GM19468 (cell line): ENCODE measurements around the gene CD2AP.
A peak's percentile ranks its signal among the peaks of the same experiment; 100 is the strongest.
"Not testable (repeated sequence)": the region's sequence is repeated elsewhere in the genome, so short reads cannot be mapped to it uniquely, and the experiment has no call there.

Source experiments
- ATAC-seq: cut with Tn5 transposase; IDR thresholded peaks from one replicate; pipeline ENCODE4 v1.9.1; 2021; ENCODE audit warnings: mild to moderate bottlenecking, moderate library complexity, moderate number of reproducible peaks; ENCODE audit not compliant: unreplicated experiment; ENCODE audit errors: extremely low read depth

Gene CD2AP

DNA sequence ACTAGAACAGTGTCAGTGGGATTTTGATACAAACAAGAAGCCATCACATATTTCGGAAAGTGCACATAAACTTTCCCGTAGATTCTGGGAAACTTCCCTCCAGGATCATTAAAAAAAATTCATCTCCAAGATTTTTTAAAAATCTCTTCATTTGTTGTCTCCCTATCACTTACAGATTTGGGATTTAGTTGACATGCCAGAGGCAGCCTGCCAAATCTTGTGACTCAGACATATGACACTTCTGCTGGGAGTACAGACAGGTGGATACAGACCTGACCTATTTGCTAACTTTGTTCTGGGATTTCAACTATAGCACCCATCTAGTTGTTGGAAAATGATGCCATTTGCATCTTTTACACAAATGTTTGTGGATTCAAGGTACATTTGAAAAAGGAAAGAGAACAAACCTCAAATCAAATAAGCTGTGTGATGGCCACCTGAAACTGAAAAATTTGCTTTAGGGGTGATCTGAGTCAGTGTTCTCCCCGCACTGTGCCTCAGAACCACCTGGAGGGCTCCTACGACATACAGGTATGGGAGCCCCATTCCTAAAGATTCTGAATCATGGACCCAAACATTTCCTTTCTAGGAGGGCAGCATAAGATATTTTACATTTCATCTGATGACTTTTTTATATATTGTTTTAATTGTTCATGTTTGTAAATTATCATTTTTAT, 21.9 kb upstream of the CD2AP start:
- ATAC-seq, result peak; percentile 75

DNA sequence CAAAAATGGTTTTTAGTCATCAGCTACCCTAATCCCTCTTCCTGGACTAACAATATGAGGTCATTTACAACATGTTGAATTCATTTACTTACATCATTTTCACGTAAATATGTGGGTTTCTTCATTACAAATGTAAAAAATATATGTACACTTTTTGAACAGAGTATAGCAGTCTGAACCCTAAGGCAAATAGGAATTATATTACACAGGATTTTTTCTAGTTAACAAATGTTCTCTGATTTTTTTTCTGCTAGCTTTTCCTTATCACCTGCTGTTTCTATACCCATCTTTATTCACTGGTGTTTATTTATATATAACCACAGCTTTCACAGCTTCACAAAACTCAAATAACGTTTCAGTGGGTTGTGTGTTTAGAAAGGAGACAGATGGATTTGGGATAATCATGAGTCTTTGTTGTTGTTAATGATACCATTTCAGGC, 21.0 kb upstream of the CD2AP start:
- no peak for ATAC-seq

DNA sequence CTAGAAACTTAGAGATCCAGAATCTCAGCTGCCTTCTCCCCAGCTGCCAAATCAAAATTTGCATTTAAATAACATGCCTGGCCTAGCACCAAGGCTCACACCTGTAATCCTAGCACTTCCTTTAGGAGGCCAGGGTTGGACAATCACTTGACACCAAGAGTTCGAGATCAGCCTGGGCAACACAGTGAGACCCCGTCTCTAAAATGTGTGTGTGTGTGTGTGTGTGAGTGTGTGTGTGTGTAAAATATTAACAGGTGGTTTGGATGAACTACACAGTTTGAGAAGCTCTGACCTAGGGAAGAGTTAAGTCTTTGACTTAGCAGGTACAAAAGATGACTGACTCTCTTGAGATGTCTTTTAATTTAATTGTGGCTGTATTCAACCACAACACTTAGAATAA, 20.2 kb upstream of the CD2AP start:
- ATAC-seq, result no peak

DNA sequence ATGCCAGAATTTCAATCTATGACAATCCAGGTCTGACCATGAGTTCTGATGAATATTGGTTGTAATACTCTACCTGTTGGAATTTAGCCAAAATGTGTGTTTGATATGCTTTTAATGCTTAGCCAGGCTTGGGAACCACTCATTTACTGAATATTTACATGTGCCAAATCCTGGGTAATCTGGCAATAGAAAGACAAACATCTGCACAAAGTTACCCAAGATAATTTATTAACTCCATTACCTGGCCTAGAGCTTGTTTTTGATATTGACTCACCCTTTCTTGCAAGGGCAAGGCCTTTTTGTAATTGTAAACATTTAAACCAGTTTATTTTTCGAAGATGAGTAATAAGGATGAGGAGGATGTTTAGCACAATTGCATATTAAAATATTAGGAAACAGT, 13.5 kb upstream of the CD2AP start:
- ATAC-seq, result no peak

DNA sequence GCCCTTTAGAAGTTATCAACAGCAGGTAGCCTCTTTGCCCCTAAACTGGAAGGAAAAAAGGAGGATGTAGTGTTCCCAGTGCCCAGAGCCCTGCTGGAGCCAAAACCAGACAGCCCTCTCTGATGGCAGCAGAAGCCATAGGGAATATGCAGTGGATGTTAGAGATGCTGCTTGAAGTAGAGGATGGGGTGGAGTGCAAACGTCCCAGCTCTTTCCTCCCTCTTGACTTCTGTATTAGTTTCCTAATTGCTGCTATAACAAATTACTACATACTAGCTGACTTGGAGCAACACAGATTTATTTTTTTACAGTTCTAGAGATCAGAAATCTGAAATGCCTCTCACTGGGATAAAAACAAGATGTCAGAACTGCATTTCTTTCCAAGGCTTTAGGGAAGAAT, 12.5 kb upstream of the CD2AP start:
- ATAC-seq, result no peak

DNA sequence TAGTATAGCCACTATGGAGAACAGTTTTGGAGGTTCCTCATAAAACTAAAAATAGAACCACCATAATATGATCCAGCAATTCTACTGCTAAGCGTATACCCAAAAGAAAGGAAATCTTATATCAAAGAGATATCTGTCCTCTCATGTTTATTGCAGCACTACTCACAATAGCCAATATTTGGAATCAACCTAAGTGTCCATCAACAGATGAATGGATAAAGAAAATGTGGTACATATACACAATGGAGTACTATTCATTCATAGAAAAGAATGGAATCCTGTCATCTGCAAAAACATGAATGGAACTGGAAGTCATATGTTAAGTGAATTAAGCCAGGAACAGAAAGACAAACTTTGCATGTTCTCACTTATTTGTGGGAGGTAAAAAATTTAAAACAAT, 5.7 kb upstream of the CD2AP start:
- no peak for ATAC-seq

DNA sequence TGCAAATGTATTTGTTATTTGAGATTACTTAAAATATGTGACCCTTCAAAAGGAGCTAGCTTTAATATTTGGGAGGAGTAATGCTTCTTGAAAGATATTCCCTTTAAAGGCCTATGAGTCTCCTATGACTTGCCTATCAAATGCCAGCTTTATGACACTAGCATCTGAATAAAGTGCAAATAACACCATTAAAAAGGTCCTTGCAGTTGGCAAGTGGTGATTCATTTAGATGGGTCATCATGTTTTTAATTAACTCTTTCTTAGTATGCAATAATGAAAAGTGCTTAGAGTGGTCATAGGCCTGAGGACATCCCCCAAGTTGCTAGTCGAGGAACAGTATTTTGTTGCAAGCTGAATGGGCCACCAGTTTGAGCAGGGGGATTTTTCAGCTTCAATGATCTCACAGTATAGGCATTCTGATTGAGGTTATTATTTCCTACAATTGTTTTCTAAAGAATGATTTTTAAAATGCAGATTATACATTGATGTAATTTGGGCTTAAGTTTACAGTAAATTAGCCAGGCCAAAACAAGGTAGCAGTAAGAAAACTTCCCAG, 3.7 kb upstream of the CD2AP start:
- no peak for ATAC-seq

DNA sequence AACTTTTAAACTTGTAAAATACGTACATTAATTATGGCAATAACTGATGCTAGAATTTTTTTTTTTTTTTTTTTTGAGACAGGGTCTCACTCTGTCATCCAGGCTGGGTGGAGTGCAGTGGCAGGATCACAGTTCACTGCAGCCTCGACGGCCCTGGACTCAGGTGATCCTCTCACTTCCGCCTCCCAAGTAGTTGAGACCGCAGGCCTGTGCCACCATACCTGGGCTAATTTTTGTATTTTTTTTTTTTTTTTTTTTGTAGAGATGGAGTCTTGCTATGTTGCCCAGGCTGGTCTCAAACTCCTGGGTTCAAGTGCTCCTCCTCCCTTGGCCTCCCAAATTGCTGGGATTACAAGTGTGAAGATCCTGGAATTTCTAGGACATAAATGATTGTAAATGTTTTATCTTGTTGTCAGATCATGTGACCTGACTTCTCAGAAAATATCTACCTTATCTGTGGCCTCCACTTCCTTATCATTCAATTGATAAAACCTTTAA, 2.2 kb upstream of the CD2AP start:
- no peak for ATAC-seq

DNA sequence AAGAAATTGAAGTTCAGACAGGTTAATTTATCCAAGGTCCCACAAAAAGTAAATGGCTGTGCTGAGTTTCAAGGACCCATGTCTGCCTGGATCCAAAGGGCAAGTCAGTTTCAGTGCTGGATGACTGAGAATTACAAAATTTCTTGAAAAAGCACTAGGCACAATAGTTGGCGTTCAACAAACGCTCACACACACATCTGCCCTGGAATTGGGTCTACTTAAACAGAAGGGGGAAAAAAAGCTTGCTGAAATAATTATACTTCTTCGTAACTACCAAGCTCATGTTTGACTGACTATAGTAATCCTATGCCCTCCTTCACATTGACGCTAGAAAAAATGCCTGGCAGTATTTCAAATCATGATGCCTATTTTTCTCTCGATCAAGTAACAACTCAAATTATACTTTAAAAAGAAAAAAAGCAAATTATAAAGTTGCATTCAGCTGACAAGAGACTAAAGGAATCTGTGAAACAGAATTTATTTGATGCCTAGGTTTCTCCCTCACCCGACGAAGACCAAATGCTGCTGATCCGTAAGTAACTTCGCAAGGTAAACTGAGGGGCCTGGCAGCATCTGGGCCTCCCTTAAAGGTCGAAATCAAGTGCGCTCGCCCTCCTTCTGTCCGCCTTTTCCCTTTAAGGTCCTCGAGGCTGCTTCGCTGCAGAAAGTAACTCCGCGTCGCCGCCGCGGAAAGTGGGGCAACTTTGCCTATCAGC, 650 bp upstream of the CD2AP start:
- no peak for ATAC-seq

DNA sequence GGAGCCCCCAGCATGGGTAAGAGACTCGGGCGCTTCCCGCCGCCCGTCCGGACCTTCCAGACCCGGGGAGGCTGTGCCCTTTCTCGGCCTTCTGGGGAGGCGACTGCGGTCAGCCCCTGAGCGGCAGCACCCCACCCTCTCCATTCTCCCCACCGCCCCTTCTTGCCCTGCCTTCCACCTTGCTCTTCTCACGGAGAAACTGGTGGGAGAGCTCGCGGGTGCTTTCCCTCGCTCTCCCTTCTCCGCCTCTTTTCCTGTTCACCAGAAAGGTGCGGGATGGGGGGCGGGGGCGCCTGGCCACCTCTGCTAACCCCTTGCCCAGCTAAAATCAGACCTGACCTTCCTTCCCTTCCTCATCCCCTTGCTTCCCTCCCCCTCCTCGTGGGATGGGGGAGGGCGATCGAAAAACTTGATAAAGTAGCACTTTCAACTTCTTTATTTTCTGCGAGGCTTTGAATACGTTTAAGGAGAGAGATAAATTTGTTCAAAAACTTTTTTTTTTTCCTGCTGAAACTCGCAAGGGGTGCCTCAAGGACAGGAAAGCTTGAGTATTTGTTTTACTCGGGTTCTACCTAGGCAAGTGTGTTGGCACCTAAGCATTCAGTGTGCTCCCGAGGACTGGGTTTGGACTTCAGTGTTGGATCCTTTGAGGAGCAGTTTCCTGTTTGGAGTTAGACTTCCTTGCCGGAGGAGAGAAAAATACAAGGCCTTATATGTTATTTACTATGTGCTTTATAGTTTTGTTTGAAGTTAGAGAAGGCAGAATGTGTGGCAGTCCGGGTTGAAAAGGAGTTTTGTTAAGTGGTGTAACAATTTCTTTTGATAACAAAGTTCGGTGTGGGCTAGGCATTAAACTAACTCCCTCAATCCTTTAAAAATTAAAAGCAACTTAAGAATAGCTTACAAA, 897 bp downstream of the CD2AP start:
- ATAC-seq, result no peak

DNA sequence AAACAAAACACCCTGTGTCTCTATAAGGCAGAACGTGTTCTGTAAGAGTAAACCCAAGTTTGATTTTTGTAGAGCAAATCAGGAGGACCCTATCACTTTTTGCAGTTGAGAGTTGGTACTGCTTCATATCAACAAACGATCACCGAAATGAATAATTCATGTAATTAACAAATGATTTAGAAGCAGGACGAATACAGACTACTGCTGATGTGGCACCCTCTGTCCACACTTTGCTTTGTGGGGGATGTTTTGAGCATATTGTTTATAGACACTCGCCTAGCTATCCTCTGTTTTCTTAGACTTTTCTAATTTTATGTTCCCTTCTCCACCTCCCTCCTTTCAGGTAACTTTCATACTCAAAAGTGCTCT, 1.5 kb downstream of the CD2AP start:
- ATAC-seq, result no peak

DNA sequence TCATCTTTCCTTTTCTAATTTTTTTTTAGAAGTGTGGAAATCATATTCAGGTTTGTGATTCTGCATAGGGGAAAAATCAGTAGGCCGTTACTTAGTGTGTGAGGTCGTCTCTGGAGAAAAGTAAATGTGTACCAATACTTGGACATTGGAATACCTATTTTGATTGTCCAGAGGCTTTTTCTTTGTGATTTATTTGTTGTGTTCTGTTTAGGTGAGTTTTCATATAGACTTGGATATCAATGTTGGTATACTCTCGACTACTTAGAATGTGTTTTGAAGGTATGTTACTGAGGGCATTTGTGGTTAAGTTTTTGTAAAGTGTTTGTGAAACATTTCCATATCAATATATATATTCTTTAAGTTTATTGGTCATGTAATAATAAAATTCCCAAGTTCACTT, 2.3 kb downstream of the CD2AP start:
- ATAC-seq, result no peak

DNA sequence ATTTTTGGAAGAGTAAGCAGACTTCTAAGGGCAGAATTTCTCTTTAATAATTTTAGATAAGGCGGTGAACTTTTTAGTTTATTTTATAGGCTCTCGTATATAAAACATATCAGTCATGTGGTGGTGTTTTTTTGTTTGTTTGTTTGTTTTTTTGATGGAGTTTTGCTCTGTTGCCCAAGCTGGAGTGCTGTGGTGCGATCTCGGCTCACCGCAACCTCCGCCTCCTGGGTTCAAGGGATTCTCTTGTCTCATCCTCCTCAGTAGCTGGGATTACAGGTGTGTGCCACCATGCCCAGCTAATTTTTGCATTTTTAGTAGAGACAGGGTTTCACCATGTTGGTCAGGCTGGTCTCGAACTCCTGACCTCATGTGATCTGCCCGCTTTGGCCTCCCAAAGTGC, 3.6 kb downstream of the CD2AP start:
- ATAC-seq, result not testable (repeated sequence)

DNA sequence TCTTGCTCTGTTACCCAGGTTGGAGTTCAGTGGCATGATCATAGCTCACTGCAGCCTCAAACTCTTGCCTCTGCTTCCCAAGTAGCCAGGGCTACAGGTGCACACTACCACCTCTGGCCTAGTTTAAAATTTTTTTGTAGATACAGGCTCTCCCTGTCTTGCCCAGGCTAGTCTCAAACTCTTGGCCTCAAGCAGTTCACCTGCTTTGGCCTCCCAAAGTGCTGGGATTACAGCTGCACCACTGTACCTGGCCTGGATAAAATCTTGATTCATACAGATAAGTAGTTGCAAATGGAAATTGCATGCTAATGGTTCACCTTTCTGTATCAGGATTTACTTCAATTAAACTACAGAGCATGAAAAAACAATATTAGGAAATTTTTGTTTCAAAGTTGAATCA, 4.2 kb downstream of the CD2AP start:
- ATAC-seq, result no peak

DNA sequence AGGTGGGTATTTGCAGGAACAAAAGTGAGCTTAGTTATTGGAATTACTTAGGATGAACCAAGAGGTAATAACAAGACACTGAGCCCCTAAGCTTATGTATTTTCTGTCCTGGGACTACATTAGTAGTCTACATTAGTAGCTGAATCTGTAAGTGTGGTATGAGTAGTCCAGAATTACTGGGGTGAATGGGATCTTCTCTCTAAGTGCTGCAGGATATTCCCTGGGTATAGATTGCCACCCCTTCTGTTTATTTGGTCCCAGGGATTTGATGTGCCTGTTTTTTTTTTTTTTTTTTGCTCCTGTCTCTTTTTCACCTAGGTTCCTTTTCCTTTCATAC, 5.9 kb downstream of the CD2AP start:
- ATAC-seq, result no peak

DNA sequence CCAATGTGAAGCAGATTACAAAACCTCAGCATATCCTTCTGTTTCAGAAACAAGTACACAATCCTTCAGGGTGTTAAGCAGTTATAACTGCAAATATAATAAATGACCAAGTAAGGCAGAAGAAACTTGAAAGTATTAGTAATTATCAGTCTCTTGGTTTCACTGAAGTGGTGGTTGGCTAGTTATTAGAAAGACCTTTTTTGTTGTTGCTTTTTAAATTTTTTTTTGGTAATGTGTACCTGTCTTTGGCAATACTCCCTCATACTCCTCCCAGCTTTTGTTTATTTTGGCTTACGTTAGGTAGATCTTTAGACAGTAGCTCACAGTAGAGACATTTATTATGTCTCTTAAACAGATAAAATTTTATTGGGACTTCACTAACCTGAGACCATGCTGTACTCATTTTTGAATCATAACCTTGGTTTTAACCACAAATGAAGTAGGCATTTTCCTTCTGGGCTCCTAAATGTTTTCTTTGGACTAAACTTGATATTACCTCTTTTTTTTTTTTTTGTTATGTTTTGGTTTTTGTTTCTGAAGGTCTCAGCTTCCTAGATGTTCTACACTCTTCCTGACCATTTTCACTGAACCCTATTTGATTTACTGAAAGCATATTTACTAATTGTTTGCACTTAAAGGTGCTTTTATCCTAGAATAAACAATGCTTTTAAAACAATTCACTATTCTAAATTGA, 6.4 kb downstream of the CD2AP start:
- peak; percentile 8 for ATAC-seq

DNA sequence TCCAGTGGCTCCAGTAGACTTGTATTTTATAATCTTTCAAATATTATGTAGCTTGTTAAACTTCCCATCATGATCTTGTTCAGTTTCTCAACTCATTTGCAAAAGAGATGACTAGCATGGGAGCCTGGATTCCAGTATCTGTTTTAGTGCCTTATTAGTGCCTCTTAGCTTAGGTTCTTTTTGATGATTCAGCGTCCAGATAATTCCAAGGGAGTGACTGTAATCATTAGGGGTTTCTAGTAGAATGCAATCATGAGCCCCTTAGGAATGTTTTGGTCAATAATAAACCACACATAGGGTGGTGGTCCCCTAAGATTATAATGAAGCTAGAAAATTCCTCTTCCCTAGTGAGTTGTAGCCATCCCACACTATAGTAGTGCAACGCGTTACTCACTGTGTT, 7.0 kb downstream of the CD2AP start:
- no peak for ATAC-seq

DNA sequence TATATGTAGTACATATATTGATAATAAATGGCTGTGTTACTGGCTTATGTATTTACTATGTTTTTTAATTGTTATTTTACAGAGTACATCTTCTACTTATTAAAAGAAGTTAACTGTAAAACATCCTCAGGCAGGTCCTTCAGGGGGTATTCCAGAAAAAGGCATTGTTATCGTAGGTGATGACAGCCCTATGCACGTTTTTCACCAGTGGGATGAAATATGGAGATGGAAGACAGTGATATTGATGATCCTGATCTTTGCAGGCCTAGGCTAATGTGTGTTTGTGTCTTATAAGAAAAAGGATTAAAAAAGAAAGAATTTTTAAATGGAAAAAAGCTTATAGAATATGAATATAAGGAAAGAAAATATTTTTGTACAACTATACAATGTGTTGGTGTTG, 7.5 kb downstream of the CD2AP start:
- ATAC-seq, result no peak

DNA sequence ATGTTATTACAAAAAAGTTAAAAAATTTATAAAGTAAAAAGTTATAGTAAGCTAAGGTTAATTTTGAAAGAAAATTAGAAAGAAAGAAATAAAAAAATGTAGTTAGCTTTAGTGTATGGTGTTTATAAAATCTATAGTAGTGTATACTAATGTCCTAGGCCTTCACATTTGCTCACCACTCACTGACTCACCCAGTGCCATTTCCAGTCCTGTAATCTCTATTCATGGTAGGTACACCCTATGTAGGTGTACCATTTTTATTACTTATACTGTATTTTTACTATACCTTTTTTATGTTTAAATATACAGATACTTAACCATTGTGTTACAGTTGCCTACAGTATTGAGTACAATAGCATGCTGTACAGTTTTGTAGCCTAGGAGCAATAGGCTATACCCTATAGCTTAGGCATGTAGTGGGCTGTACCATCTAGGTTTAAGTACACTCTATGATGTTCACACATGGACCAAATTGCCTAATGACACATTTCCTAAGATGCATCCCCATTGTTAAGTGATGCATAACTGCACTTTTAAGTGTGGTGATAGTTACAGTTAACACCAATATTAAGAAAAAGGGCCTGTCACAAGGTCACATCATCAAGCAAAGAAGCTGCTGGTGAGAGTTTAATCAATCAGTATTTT, 8.0 kb downstream of the CD2AP start:
- ATAC-seq, result no peak

DNA sequence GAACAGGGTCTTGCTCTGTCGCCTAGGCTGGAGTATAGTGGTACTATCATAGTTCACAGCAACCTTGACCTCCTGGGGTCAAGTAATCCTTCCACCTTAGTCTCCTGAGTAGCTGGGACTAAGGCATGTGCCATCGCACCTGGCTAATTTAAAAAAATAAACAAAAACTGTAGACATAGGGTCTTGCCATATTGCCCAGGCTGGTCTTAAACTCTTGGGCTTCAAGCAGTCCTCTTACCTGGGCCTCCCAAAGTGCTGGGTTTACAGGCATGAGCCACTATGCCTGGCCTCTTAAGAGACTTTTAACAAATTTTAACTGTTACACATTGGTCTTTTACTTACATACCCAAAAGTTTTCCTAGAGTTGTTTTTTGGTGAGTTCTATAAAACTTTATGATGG, 12.4 kb downstream of the CD2AP start:
- no peak for ATAC-seq
